SK-N-SH treated with all-trans-retinoic acid at 6 μM for 48 hours (cell line): ENCODE data around the gene MYH9.

Experiments used
- ATAC-seq: fragments of 200-7000 bp; cut with Tn5 transposase; 3 replicates; pipeline ENCODE4 v1.9.1; 2020; ENCODE audit warnings: mild to moderate bottlenecking, moderate library complexity
- ARNTL ChIP-seq: fragments of 450-650 bp; formaldehyde crosslinking; IDR thresholded peaks from 2 replicates; pipeline ENCODE4 v1.5.0; 2020; ENCODE audit warnings: low read depth, mild to moderate bottlenecking, moderate library complexity, borderline replicate concordance
- BACH2 ChIP-seq: fragments of 250-450 bp; sonication (Bioruptor Pico); IDR thresholded peaks from 2 replicates; pipeline ENCODE4 v1.9.0; 2021; ENCODE audit warnings: mild to moderate bottlenecking, borderline replicate concordance
- CSDC2 ChIP-seq: fragments of 250-450 bp; sonication (Bioruptor Pico); IDR thresholded peaks from 2 replicates; pipeline ENCODE4 v1.5.0; 2020; ENCODE audit warnings: mild to moderate bottlenecking, moderate library complexity
- ESRRG ChIP-seq: fragments of 250-450 bp; sonication (Bioruptor Pico); IDR thresholded peaks from 2 replicates; pipeline ENCODE4 v1.6.1; 2021; ENCODE audit warnings: mild to moderate bottlenecking
- GLIS3 ChIP-seq: fragments of 250-450 bp; sonication (Bioruptor Pico); IDR thresholded peaks from 2 replicates; pipeline ENCODE4 v1.5.0; 2020; ENCODE audit warnings: mild to moderate bottlenecking, moderate library complexity
- ISL1 ChIP-seq: fragments of 250-450 bp; sonication (Bioruptor Pico); IDR thresholded peaks from 2 replicates; pipeline ENCODE4 v2.1.2; 2022; ENCODE audit warnings: mild to moderate bottlenecking, moderate library complexity
- PPARA ChIP-seq: fragments of 250-450 bp; sonication (Bioruptor Pico); IDR thresholded peaks from 2 replicates; pipeline ENCODE4 v1.5.0; 2020; ENCODE audit warnings: mild to moderate bottlenecking, borderline replicate concordance
- SNAI2 ChIP-seq: fragments of 250-450 bp; sonication (Bioruptor Pico); IDR thresholded peaks from 2 replicates; pipeline ENCODE4 v1.5.0; 2020; ENCODE audit warnings: mild to moderate bottlenecking, moderate library complexity
- TCF4 ChIP-seq: fragments of 250-450 bp; sonication (Bioruptor Pico); IDR thresholded peaks from 2 replicates; pipeline ENCODE4 v1.8.0; 2021; ENCODE audit warnings: mild to moderate bottlenecking, moderate library complexity, borderline replicate concordance
- TOX ChIP-seq: fragments of 250-450 bp; sonication (Bioruptor Pico); IDR thresholded peaks from 2 replicates; pipeline ENCODE4 v1.8.0; 2021; ENCODE audit warnings: mild to moderate bottlenecking, moderate library complexity, borderline replicate concordance
- ZC3H10 ChIP-seq: fragments of 250-450 bp; sonication (Bioruptor Pico); IDR thresholded peaks from 2 replicates; pipeline ENCODE4 v1.5.1; 2021; ENCODE audit warnings: mild to moderate bottlenecking, moderate library complexity
- ZFP3 ChIP-seq: fragments of 250-450 bp; sonication (Bioruptor Pico); IDR thresholded peaks from 2 replicates; pipeline ENCODE4 v1.5.0; 2020; ENCODE audit warnings: mild to moderate bottlenecking, moderate library complexity
- ZFP30 ChIP-seq: fragments of 450-650 bp; formaldehyde crosslinking; IDR thresholded peaks from 2 replicates; pipeline ENCODE4 v1.5.0; 2022; ENCODE audit warnings: mild to moderate bottlenecking, moderate library complexity
- ZNF565 ChIP-seq: fragments of 450-650 bp; formaldehyde crosslinking; conservative IDR thresholded peaks from 2 replicates; pipeline ENCODE4 v1.5.0; 2020; ENCODE audit warnings: low read depth, mild to moderate bottlenecking, moderate library complexity
- ZNF70 ChIP-seq: fragments of 450-650 bp; formaldehyde crosslinking; IDR thresholded peaks from 2 replicates; pipeline ENCODE4 v1.5.0; 2020; ENCODE audit warnings: mild to moderate bottlenecking, moderate library complexity
- ZNF8 ChIP-seq: fragments of 450-650 bp; formaldehyde crosslinking; IDR thresholded peaks from 2 replicates; pipeline ENCODE4 v1.5.0; 2020; ENCODE audit warnings: mild to moderate bottlenecking, moderate library complexity
- TF ChIP-seq, protein P1 (sequence below): fragments of 250-450 bp; sonication (Bioruptor Pico); IDR thresholded peaks from 2 replicates; pipeline ENCODE4 v1.5.1; 2021; ENCODE audit warnings: mild to moderate bottlenecking, moderate library complexity
- TF ChIP-seq, protein P2 (sequence below): fragments of 250-450 bp; sonication (Bioruptor Pico); IDR thresholded peaks from 2 replicates; pipeline ENCODE4 v1.8.0; 2021; ENCODE audit warnings: low read depth, mild to moderate bottlenecking, moderate library complexity, borderline replicate concordance
- TF ChIP-seq, protein P3 (sequence below): fragments of 250-450 bp; sonication (Bioruptor Pico); IDR thresholded peaks from 2 replicates; pipeline ENCODE4 v1.8.0; 2020; ENCODE audit warnings: mild to moderate bottlenecking, moderate library complexity, borderline replicate concordance
- TF ChIP-seq, protein P4 (sequence below): fragments of 250-450 bp; sonication (Bioruptor Pico); IDR thresholded peaks from 2 replicates; pipeline ENCODE4 v1.5.1; 2020; ENCODE audit warnings: low read depth, mild to moderate bottlenecking, moderate library complexity
- TF ChIP-seq, protein P5 (sequence below): fragments of 250-450 bp; sonication (Bioruptor Pico); IDR thresholded peaks from 2 replicates; pipeline ENCODE4 v1.5.0; 2020; ENCODE audit warnings: mild to moderate bottlenecking, moderate library complexity

MYH9 gene

DNA sequence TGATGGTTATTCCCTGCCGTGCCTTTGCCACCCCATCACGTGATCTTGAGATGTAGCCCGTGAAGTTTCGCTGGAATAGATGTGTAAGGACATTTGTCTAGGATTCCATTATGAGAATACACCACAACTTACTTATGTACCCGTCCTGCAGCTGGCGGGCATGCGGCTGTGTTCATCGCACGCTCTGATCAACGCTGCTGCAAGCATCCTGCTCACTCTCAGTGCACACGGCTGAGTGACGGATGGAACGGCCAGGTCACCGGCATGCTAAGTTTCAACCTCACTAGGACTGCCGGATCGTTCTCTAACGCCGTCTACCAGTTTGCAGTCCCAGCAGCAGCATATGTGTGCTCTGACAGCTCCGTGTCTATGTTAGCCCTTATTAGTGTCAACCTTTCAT is 90.2 kb downstream of the MYH9 start:
- TF ChIP-seq ZFP30 (CRISPR knock-in tag) (no peak), ARNTL (CRISPR knock-in tag) (no peak), ZFP3 (CRISPR knock-in tag) (no peak), CSDC2 (no peak), PPARA (CRISPR knock-in tag) (no peak), ZC3H10 (no peak), BACH2 (CRISPR knock-in tag) (no peak), GLIS3 (no peak), ZNF8 (CRISPR knock-in tag) (no peak), ZNF565 (CRISPR knock-in tag) (no peak), ESRRG (CRISPR knock-in tag) (no peak), TCF4 (CRISPR knock-in tag) (no peak)
- TF ChIP-seq, protein P1, sequence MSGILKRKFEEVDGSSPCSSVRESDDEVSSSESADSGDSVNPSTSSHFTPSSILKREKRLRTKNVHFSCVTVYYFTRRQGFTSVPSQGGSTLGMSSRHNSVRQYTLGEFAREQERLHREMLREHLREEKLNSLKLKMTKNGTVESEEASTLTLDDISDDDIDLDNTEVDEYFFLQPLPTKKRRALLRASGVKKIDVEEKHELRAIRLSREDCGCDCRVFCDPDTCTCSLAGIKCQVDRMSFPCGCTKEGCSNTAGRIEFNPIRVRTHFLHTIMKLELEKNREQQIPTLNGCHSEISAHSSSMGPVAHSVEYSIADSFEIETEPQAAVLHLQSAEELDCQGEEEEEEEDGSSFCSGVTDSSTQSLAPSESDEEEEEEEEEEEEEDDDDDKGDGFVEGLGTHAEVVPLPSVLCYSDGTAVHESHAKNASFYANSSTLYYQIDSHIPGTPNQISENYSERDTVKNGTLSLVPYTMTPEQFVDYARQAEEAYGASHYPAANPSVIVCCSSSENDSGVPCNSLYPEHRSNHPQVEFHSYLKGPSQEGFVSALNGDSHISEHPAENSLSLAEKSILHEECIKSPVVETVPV (CRISPR knock-in tag): no peak
- TF ChIP-seq, protein P2, sequence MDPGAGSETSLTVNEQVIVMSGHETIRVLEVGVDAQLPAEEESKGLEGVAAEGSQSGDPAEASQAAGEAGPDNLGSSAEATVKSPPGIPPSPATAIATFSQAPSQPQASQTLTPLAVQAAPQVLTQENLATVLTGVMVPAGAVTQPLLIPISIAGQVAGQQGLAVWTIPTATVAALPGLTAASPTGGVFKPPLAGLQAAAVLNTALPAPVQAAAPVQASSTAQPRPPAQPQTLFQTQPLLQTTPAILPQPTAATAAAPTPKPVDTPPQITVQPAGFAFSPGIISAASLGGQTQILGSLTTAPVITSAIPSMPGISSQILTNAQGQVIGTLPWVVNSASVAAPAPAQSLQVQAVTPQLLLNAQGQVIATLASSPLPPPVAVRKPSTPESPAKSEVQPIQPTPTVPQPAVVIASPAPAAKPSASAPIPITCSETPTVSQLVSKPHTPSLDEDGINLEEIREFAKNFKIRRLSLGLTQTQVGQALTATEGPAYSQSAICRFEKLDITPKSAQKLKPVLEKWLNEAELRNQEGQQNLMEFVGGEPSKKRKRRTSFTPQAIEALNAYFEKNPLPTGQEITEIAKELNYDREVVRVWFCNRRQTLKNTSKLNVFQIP: no peak
- ATAC-seq: no peak

DNA sequence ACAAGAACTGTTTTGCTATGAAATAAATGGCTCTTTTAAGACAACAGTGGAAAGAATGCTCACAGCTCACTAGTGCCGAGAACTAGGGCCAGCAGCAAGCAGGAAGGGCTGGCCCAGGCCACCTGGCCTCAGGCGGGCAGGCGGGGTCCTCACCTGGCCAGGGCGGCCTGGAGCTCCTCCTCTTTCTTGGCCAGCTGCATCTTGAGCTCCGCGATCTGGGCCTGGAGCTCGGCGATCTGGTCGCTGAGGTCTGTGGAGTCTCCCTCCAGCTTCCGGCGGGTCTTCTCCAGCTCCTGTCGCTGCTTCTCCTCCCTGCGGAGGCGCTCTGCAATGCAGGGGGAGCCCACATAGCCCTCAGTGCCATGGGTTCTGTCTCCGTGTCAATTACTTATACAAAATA is 91.1 kb downstream of the MYH9 start:
- TF ChIP-seq, protein P3, sequence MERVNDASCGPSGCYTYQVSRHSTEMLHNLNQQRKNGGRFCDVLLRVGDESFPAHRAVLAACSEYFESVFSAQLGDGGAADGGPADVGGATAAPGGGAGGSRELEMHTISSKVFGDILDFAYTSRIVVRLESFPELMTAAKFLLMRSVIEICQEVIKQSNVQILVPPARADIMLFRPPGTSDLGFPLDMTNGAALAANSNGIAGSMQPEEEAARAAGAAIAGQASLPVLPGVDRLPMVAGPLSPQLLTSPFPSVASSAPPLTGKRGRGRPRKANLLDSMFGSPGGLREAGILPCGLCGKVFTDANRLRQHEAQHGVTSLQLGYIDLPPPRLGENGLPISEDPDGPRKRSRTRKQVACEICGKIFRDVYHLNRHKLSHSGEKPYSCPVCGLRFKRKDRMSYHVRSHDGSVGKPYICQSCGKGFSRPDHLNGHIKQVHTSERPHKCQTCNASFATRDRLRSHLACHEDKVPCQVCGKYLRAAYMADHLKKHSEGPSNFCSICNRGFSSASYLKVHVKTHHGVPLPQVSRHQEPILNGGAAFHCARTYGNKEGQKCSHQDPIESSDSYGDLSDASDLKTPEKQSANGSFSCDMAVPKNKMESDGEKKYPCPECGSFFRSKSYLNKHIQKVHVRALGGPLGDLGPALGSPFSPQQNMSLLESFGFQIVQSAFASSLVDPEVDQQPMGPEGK: no peak
- TF ChIP-seq SNAI2 (CRISPR knock-in tag): no peak
- TF ChIP-seq, all 23 proteins: peak for 0
- no peak for ATAC-seq

DNA sequence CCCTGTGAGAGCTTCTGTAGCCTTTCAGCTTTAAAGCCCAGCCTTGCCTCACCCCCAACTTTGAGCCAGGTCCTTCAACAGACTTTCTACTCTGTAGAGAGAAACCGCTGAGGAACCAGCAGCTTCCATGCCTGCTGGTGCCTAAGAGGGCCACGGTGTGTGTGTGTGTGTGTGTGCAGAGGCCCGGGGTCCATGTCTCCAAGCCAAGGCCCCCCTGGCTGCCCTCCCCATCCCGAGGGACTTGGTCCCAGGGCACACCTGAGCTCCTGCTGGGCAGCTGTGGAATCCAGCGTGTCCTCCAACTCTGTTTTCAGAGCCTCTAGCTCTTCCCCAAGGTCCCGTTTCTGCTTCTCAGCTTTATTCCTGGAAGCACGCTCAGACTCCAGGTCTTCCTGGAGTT is 92.5 kb downstream of the MYH9 start:
- ATAC-seq: no peak
- TF ChIP-seq ZFP30 (CRISPR knock-in tag) (no peak), CSDC2 (no peak), PPARA (CRISPR knock-in tag) (no peak), BACH2 (CRISPR knock-in tag) (no peak), GLIS3 (no peak), ARNTL (CRISPR knock-in tag) (no peak), ESRRG (CRISPR knock-in tag) (no peak), SNAI2 (CRISPR knock-in tag) (no peak), ISL1 (CRISPR knock-in tag) (no peak), TOX (CRISPR knock-in tag) (no peak), ZNF8 (CRISPR knock-in tag) (no peak), ZC3H10 (no peak), ZNF70 (CRISPR knock-in tag) (no peak), ZNF565 (CRISPR knock-in tag) (no peak), TCF4 (CRISPR knock-in tag) (no peak)
- TF ChIP-seq, protein P3: no peak
- TF ChIP-seq, protein P4, sequence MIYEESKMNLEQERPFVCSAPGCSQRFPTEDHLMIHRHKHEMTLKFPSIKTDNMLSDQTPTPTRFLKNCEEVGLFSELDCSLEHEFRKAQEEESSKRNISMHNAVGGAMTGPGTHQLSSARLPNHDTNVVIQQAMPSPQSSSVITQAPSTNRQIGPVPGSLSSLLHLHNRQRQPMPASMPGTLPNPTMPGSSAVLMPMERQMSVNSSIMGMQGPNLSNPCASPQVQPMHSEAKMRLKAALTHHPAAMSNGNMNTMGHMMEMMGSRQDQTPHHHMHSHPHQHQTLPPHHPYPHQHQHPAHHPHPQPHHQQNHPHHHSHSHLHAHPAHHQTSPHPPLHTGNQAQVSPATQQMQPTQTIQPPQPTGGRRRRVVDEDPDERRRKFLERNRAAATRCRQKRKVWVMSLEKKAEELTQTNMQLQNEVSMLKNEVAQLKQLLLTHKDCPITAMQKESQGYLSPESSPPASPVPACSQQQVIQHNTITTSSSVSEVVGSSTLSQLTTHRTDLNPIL (CRISPR knock-in tag): no peak
- TF ChIP-seq, protein P5, sequence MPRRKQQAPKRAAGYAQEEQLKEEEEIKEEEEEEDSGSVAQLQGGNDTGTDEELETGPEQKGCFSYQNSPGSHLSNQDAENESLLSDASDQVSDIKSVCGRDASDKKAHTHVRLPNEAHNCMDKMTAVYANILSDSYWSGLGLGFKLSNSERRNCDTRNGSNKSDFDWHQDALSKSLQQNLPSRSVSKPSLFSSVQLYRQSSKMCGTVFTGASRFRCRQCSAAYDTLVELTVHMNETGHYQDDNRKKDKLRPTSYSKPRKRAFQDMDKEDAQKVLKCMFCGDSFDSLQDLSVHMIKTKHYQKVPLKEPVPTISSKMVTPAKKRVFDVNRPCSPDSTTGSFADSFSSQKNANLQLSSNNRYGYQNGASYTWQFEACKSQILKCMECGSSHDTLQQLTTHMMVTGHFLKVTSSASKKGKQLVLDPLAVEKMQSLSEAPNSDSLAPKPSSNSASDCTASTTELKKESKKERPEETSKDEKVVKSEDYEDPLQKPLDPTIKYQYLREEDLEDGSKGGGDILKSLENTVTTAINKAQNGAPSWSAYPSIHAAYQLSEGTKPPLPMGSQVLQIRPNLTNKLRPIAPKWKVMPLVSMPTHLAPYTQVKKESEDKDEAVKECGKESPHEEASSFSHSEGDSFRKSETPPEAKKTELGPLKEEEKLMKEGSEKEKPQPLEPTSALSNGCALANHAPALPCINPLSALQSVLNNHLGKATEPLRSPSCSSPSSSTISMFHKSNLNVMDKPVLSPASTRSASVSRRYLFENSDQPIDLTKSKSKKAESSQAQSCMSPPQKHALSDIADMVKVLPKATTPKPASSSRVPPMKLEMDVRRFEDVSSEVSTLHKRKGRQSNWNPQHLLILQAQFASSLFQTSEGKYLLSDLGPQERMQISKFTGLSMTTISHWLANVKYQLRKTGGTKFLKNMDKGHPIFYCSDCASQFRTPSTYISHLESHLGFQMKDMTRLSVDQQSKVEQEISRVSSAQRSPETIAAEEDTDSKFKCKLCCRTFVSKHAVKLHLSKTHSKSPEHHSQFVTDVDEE (CRISPR knock-in tag): no peak
- TF ChIP-seq, protein P2: no peak
